Measurements from ENCODE around the gene RNF167.

Gene RNF167

GRCh38 chr17:4940555-4941318 lies 669 bp downstream of the RNF167 start:
- DNase-seq (ENCODE audit: extremely low spot score): peak; percentile 83
- ChIA-PET POLR2A (interaction anchor here (0.6 to 3.5 kb wide), 29 partner anchors 10 to 441 kb away, joined by 3 to 101 read pairs (median 6); partner anchors contain the start of genes CAMTA2, ENO3, INCA1 and KIF1C), CTCF (interaction anchor here (0.9 to 1.1 kb wide), 4 partner anchors 11 to 364 kb away, joined by 3 to 5 read pairs (median 3); partner anchors contain the start of gene CAMTA2)
- TF ChIP-seq BHLHE40 (IDR thresholded peaks at IDR 0.05; ENCODE audit: borderline replicate concordance) (no peak), ELF4 (IDR thresholded peaks at IDR 0.05) (peak; percentile 15; the same call in 1 of the 2 replicates)

GRCh38 chr17:4941319-4941610 lies 1.2 kb downstream of the RNF167 start:
- POLR2A ChIA-PET: interaction anchor here (3.1 kb wide), 1 partner anchor 26 kb away, joined by 84 read pairs; the partner anchor contains the start of gene SPAG7
- CTCF ChIA-PET: interaction anchor here (1.1 kb wide), 1 partner anchor 46 kb away, joined by 3 read pairs; the partner anchor contains the start of gene CAMTA2
- DNase-seq (ENCODE audit: extremely low spot score): no peak
- TF ChIP-seq FOXK2 (IDR thresholded peaks at IDR 0.05) (no peak), HDGF (IDR thresholded peaks at IDR 0.05; ENCODE audit: borderline replicate concordance) (no peak), FOXA1 (IDR thresholded peaks at IDR 0.05) (no peak), L3MBTL2 (conservative IDR thresholded peaks at IDR 0.05) (no peak), TARDBP (IDR thresholded peaks at IDR 0.05) (no peak), ELF4 (IDR thresholded peaks at IDR 0.05) (no peak)

- ChIA-PET CTCF (no interaction called here), POLR2A (interaction anchor here (3.6 kb wide), 1 partner anchor 24 kb away, joined by 14 read pairs; the partner anchor contains the start of gene SPAG7)
- no peak for DNase-seq (ENCODE audit: extremely low spot score)
- TF ChIP-seq CTBP1 (IDR thresholded peaks at IDR 0.05; ENCODE audit: borderline replicate concordance) (no peak), SP1 (IDR thresholded peaks at IDR 0.05) (no peak), ELF4 (IDR thresholded peaks at IDR 0.05) (no peak), HDGF (IDR thresholded peaks at IDR 0.05; ENCODE audit: borderline replicate concordance) (no peak), SUZ12 (IDR thresholded peaks at IDR 0.05) (no peak), NFRKB (IDR thresholded peaks at IDR 0.05) (no peak), FOXA1 (IDR thresholded peaks at IDR 0.05) (no peak), PKNOX1 (IDR thresholded peaks at IDR 0.05) (no peak), L3MBTL2 (conservative IDR thresholded peaks at IDR 0.05) (no peak), TARDBP (IDR thresholded peaks at IDR 0.05) (no peak), BHLHE40 (IDR thresholded peaks at IDR 0.05; ENCODE audit: borderline replicate concordance) (no peak), FOXM1 (IDR thresholded peaks at IDR 0.05; ENCODE audit: borderline replicate concordance) (no peak), ARNT (IDR thresholded peaks at IDR 0.05) (no peak), FOXK2 (IDR thresholded peaks at IDR 0.05) (no peak)
Measured at GRCh38 chr17:4942760-4943508, 2.9 kb downstream of the RNF167 start.

GRCh38 chr17:4944163-4944553 lies 4.1 kb downstream of the RNF167 start:
- DNase-seq (ENCODE audit: extremely low spot score): no peak
- POLR2A ChIA-PET: interaction anchor here (1.5 to 3.6 kb wide), 2 partner anchors 22 to 23 kb away, joined by 3 to 14 read pairs; partner anchors contain the start of gene SPAG7
- TF ChIP-seq TARDBP (IDR thresholded peaks at IDR 0.05) (no peak), ZNF384 (IDR thresholded peaks at IDR 0.05) (no peak), L3MBTL2 (conservative IDR thresholded peaks at IDR 0.05) (no peak)
- CTCF ChIA-PET: no interaction called here

- CTCF ChIA-PET: interaction anchor here (1.0 kb wide), 1 partner anchor 43 kb away, joined by 3 read pairs; the partner anchor contains the start of gene CAMTA2
- POLR2A ChIA-PET: interaction anchor here (1.5 to 3.6 kb wide), 2 partner anchors 21 to 23 kb away, joined by 3 to 14 read pairs; partner anchors contain the start of gene SPAG7
- no peak for DNase-seq (ENCODE audit: extremely low spot score)
- TF ChIP-seq L3MBTL2 (conservative IDR thresholded peaks at IDR 0.05) (no peak), FOXA1 (IDR thresholded peaks at IDR 0.05) (no peak), BHLHE40 (IDR thresholded peaks at IDR 0.05; ENCODE audit: borderline replicate concordance) (no peak), FOXM1 (IDR thresholded peaks at IDR 0.05; ENCODE audit: borderline replicate concordance) (no peak)
Measured at GRCh38 chr17:4944554-4945175, 4.6 kb downstream of the RNF167 start.

GRCh38 chr17:4945176-4945943 lies 5.3 kb downstream of the RNF167 start:
- DNase-seq (ENCODE audit: extremely low spot score): no peak
- POLR2A ChIA-PET: interaction anchor here (1.5 to 3.6 kb wide), 3 partner anchors 20 to 36 kb away, joined by 3 to 14 read pairs (median 7); partner anchors contain the start of gene SPAG7
- CTCF ChIA-PET: interaction anchor here (1.0 to 1.5 kb wide), 2 partner anchors 42 kb away, joined by 3 read pairs; partner anchors contain the start of genes CAMTA2 and CHRNE

GRCh38 chr17:4945944-4946280 lies 5.8 kb downstream of the RNF167 start:
- POLR2A ChIA-PET: interaction anchor here (2.4 to 3.6 kb wide), 3 partner anchors 21 to 37 kb away, joined by 7 to 65 read pairs (median 14); partner anchors contain the start of gene SPAG7

More at GRCh38 chr17:4945176-4945943, 5.3 kb downstream of the RNF167 start:
- no peak for TF ChIP-seq HDGF (IDR thresholded peaks at IDR 0.05; ENCODE audit: borderline replicate concordance)
- TF ChIP-seq ELF4 (IDR thresholded peaks at IDR 0.05): peak; percentile 9; the same call in 1 of the 2 replicates

More at GRCh38 chr17:4945944-4946280, 5.8 kb downstream of the RNF167 start:
- DNase-seq (ENCODE audit: extremely low spot score): no peak
- CTCF ChIA-PET: interaction anchor here (1.0 to 1.5 kb wide), 2 partner anchors 42 to 43 kb away, joined by 3 read pairs; partner anchors contain the start of genes CAMTA2 and CHRNE
- TF ChIP-seq FOXA1 (IDR thresholded peaks at IDR 0.05): no peak
- peak; percentile 8; the same call in 1 of the 2 replicates for TF ChIP-seq PKNOX1 (IDR thresholded peaks at IDR 0.05)

Measured in HEK293T (cell line).